Tibial nerve (tissue), 4 donors: ENCODE measurements around the gene NXPH3. TPM values are rescaled to one million over a fixed set of nuclear protein-coding genes. Genes with fewer than 3 reads are reported as not detected.

Experiments
- DNase-seq, 2 donors: peaks; one replicate each; pipeline ENCODE4 v3.0.0-alpha.2; 2019; ENCODE audit warnings: low spot score in 2 of 2
- H3K27ac ChIP-seq, 4 donors: fragments of 200-600 bp; sonication (generic) in 3 of 4; one replicate each; pipeline ENCODE4 v1.5.1; 2017 to 2019; ENCODE audit warnings: mild to moderate bottlenecking in 1 of 4
- H3K27me3 ChIP-seq, 2 donors: fragments of 200-600 bp; sonication (generic) in 1 of 2; one replicate each; pipeline versions ENCODE4 v1.5.1 to v1.6.0; 2017 to 2019
- H3K36me3 ChIP-seq, 3 donors: fragments of 200-600 bp; sonication (generic); one replicate each; pipeline ENCODE4 v1.5.1; 2018 to 2019
- H3K4me1 ChIP-seq, 4 donors: fragments of 200-600 bp; sonication (generic) in 3 of 4; one replicate each; pipeline ENCODE4 v1.5.1; 2017 to 2019
- H3K4me3 ChIP-seq, 4 donors: fragments of 200-600 bp; sonication (generic) in 3 of 4; one replicate each; pipeline ENCODE4 v1.5.1; 2017 to 2019; ENCODE audit warnings: mild to moderate bottlenecking in 1 of 4, moderate library complexity in 1 of 4
- H3K9me3 ChIP-seq, 4 donors: fragments of 200-600 bp; sonication (generic) in 3 of 4; one replicate each; pipeline ENCODE4 v1.5.1; 2017 to 2019
- CTCF ChIP-seq, 5 experiments: fragments of 200-600 bp in 3 of 5; fragments of 450-650 bp in 2 of 5; sonication (generic) in 3 of 5; IDR thresholded peaks; one replicate each; pipeline ENCODE4 v1.5.1; 2016 to 2019; ENCODE audit warnings: antibody characterized with exemption in 5 of 5, mild to moderate bottlenecking in 3 of 5, moderate library complexity in 2 of 5
- EP300 ChIP-seq, 2 donors: sonication (generic); formaldehyde crosslinking; IDR thresholded peaks; one replicate each; pipeline ENCODE4 v1.6.1; 2017; ENCODE audit warnings: antibody characterized with exemption in 2 of 2, mild to moderate bottlenecking in 1 of 2
- POLR2A ChIP-seq, 2 donors: fragments of 450-650 bp; IDR thresholded peaks; one replicate each; pipeline ENCODE4 v1.6.1; 2017; ENCODE audit warnings: antibody characterized with exemption in 2 of 2, mild to moderate bottlenecking in 2 of 2, moderate library complexity in 2 of 2
- WGBS, 2 donors: methylation state at CpG; one replicate each; pipeline ENCODE4 v1.1.5; 2018; 5-methylcytosine and 5-hydroxymethylcytosine counted together
- total RNA-seq, 4 donors: library from RNA; depleted of rRNA; stranded (reverse); fragments of >200 nt; gene quantifications; one replicate each; pipeline ENCODE4 v1.1.0, GENCODE V29; 2016

NXPH3 gene
- total RNA-seq, 4 donors from 2014 or later, result 5.4 to 21.9 (median 11.4) TPM

GRCh38 chr17:49621946-49622529 is 46.4 kb downstream of the NXPH3 start:
- peaks cover 0 to 51% (median 19%) of the 10 kb centered on the region in 3 donors for H3K36me3 ChIP-seq
- DNase-seq, result no peak
- no peaks in the 10 kb centered on the region for H3K9me3 ChIP-seq
- H3K27ac ChIP-seq, result no peak overlapping the region
- no peak overlapping the region for H3K4me3 ChIP-seq
- no peaks in the 10 kb centered on the region for H3K27me3 ChIP-seq
- 62 to 68% methylated on average over 2 of the region's 2 CpGs for WGBS, 2 donors
- H3K4me1 ChIP-seq, result peaks cover 0 to 24% (median 4%) of the 10 kb centered on the region in 4 donors
- no peak for TF ChIP-seq EP300 (IDR thresholded peaks at IDR 0.05)
- TF ChIP-seq CTCF (IDR thresholded peaks at IDR 0.05), result no peak
- TF ChIP-seq POLR2A (IDR thresholded peaks at IDR 0.05), result no peak

GRCh38 chr17:49624896-49625295 is 49.2 kb downstream of the NXPH3 start:
- H3K4me1 ChIP-seq, result peaks cover 0 to 43% (median 10%) of the 10 kb centered on the region in 4 donors
- DNase-seq, result no peak
- H3K27me3 ChIP-seq, result no peaks in the 10 kb centered on the region
- H3K36me3 ChIP-seq, result peaks cover 0 to 31% (median 5%) of the 10 kb centered on the region in 3 donors
- no peak overlapping the region for H3K4me3 ChIP-seq
- H3K9me3 ChIP-seq, result no peaks in the 10 kb centered on the region
- TF ChIP-seq CTCF (IDR thresholded peaks at IDR 0.05) (no peak), EP300 (IDR thresholded peaks at IDR 0.05) (no peak), POLR2A (IDR thresholded peaks at IDR 0.05) (no peak)
- WGBS, 2 donors, result 45 to 47% methylated on average over 3 of the region's 3 CpGs
- H3K27ac ChIP-seq, result no peak overlapping the region

GRCh38 chr17:49629447-49629846 is 53.8 kb downstream of the NXPH3 start:
- no peak for DNase-seq
- Histone ChIP-seq H3K9me3 (no peaks in the 10 kb centered on the region), H3K27me3 (no peaks in the 10 kb centered on the region), H3K4me3 (no peak overlapping the region), H3K27ac (peak overlapping the region in 2 of 4 donors; percentile 7 to 25), H3K36me3 (no peaks in the 10 kb centered on the region), H3K4me1 (peaks cover 0 to 84% (median 25%) of the 10 kb centered on the region in 4 donors)
- TF ChIP-seq CTCF (IDR thresholded peaks at IDR 0.05), result no peak
- no peak for TF ChIP-seq EP300 (IDR thresholded peaks at IDR 0.05)
- no peak for TF ChIP-seq POLR2A (IDR thresholded peaks at IDR 0.05)

GRCh38 chr17:49630113-49630900 is 54.6 kb downstream of the NXPH3 start:
- H3K27ac ChIP-seq, result peak overlapping the region in 1 of 4 donors; percentile 25
- no peaks in the 10 kb centered on the region for H3K36me3 ChIP-seq
- H3K4me3 ChIP-seq, result no peak overlapping the region
- no peaks in the 10 kb centered on the region for H3K27me3 ChIP-seq
- TF ChIP-seq EP300 (IDR thresholded peaks at IDR 0.05), result no peak
- TF ChIP-seq POLR2A (IDR thresholded peaks at IDR 0.05), result no peak
- TF ChIP-seq CTCF (IDR thresholded peaks at IDR 0.05), result no peak
- no peak for DNase-seq
- H3K4me1 ChIP-seq, result peaks cover 0 to 84% (median 25%) of the 10 kb centered on the region in 4 donors
- 57 to 58% methylated on average over 6 of the region's 6 CpGs for WGBS, 2 donors
- no peaks in the 10 kb centered on the region for H3K9me3 ChIP-seq

GRCh38 chr17:49631496-49631895 is 55.8 kb downstream of the NXPH3 start:
- Histone ChIP-seq H3K9me3 (no peaks in the 10 kb centered on the region), H3K4me1 (peaks cover 0 to 91% (median 25%) of the 10 kb centered on the region in 4 donors), H3K36me3 (no peaks in the 10 kb centered on the region), H3K27me3 (no peaks in the 10 kb centered on the region), H3K27ac (peak overlapping the region in 1 of 4 donors; percentile 18), H3K4me3 (no peak overlapping the region)
- DNase-seq, result no peak
- WGBS, 2 donors, result 91 to 98% methylated on average over 1 of the region's 1 CpG
- TF ChIP-seq POLR2A (IDR thresholded peaks at IDR 0.05), result no peak
- TF ChIP-seq CTCF (IDR thresholded peaks at IDR 0.05), result no peak
- TF ChIP-seq EP300 (IDR thresholded peaks at IDR 0.05), result no peak
